ENCODE results near the gene RBMY1A1.
"Not testable (repeated sequence)": the region's sequence is repeated elsewhere in the genome, so short reads cannot be mapped to it uniquely, and the experiment has no call there.

RBMY1A1 gene

DNA sequence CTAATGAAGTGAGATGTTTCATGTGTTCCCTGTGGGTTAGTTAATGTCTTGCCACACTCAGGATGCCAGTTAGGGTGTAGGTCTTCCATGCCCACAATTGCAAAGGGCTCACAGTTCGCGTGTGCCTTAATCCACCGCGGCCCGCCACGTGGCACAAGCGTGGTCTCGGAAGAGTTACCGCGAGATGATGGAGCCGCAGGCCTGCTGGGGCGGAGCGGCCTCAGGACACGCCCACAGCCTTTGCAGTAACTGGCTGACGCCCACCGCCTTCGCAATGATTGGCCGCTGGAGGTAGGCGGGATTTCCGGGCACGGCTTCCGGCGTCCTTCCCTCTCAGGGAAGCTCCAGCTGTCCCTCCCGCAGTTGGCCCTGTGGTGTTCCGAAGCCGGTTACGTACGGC lies at the start of gene RBMY1A1:
Gene RBMY1A1, plus strand, starts transcription at position 301 of the 400 bp plus-strand sequence. CDS start 2,013 bp downstream, outside the sequence.
- not testable (repeated sequence) for DNase-seq

DNA sequence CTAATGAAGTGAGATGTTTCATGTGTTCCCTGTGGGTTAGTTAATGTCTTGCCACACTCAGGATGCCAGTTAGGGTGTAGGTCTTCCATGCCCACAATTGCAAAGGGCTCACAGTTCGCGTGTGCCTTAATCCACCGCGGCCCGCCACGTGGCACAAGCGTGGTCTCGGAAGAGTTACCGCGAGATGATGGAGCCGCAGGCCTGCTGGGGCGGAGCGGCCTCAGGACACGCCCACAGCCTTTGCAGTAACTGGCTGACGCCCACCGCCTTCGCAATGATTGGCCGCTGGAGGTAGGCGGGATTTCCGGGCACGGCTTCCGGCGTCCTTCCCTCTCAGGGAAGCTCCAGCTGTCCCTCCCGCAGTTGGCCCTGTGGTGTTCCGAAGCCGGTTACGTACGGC lies 23.6 kb upstream of the RBMY1A1 start, which contains the start of gene RBMY1B:
Gene RBMY1B, plus strand, starts transcription at position 301 of the 400 bp plus-strand sequence. CDS start 2,013 bp downstream, outside the sequence.
- DNase-seq, result not testable (repeated sequence)

DNA sequence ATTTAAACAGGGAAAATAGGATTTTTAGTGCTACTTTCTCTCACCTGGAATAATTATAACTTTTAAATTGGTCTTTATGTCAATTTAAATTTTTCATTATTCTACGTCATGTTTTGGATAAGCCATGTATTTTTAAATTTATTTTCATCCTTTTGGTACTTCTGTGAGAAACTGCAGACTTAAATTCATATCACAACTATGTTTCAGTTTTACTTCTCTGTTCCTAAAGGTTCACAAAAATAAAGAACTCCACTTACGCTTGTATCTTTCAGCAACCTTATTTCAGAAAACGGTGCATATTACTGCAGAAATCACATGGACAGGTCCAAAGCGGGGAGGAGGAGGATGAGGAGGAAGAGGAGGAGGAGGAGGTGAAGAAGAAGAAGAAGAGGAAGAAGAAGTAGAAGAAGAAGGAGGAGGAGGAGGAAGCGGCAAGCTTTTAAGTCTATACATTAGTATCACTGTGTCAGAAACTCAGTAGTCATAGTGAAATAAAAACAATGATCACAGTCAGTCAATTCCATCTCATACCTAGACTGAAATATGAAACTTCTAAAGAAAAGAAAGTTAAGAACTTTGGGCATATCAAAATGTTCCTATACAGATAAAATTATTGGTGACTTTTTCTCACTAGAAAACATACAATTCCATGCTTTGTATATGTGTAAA lies 24.8 kb downstream of the RBMY1A1 start:
- DNase-seq, result not testable (repeated sequence)

DNA sequence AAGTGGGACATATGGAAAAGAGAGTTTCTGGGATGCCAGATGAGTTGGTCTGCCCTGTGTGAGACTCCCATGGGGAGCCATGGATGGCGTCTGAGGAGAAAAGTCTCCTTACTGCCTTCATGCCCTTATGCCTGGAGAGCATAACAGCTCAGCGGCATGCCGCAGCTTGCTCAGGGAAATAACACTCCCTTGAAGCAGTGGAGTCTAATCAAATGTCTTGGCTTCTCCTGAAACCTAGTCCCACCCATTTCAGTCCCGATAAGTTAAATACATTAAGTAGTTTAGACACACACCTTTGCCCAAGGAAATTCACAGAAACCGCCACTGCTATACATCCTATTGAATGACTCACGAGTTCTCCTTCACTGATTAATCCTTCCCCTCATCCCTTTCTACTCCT lies 50.8 kb downstream of the RBMY1A1 start:
- no peak for DNase-seq

DNA sequence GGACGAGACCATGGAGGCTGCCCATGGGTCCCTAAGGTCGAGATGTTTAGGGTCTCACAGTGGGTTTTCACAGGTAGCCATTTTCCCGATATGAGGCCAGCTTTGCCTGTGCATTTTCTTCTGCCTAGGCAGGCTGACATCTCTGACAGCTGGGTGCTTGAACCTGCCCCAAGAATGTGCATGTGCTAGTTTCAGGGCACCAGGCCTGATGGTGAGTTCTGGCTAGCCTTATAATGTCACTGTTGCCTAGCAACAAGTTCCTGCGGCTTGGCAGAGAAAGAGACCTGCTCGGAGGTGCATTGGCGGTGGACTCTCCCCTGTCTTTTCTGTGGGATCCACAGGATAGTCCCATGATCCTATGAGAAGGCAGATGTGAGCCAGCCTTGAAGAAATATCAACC lies 51.8 kb downstream of the RBMY1A1 start:
- not testable (repeated sequence) for DNase-seq

DNA sequence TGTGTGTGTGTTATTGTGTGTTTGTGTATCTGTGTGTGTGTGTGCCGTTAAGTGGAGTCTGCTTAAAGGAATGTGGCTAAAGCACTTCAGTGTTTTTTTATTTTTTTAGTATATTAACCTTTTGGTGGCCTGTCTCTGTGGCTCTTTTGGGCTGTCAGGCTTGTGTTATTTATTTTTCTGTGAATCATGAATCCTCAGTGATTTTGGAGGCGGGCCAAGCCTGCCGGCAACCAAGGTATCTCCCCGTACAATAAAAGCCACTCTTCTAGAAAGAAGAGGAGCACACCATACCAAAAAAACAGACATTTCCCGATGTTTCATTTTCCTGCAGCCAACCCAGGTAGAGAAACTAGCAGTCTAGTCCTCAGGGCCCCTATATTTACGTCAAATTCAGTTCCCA lies 57.4 kb downstream of the RBMY1A1 start:
- DNase-seq, result no peak

DNA sequence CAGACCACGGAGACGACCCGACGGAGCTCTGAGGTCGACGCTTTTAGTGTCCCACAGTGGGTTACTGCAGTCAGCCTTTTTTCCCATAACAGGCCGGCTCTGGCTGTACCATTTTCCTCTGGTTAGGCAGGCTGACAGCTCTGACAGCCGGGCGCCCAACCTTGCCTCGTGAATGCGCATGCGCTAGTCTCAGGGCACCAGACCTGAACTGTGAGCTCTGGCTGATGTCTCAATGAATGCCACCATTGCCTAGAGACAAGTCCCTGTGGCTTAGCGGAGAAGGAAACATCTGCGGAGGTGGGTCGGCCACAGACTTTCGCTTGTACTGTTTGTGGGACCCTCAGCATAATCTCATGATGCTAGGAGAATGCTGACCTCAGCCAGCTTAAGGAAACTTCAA lies 61.6 kb downstream of the RBMY1A1 start:
- DNase-seq, result not testable (repeated sequence)
